K562 (cell line): Measurements from ENCODE around the gene PYGO2. TPM values are rescaled to one million over a fixed set of nuclear protein-coding genes. Genes with fewer than 3 reads are reported as not detected.

ENCODE experiments used
- BCLAF1 ChIP-seq, 2 experiments: fragments of 450-650 bp in 1 of 2; IDR thresholded peaks; 2 replicates each; pipeline ENCODE4 v1.6.1; 2011 to 2017; ENCODE audit warnings: low read depth in 2 of 2, antibody characterized with exemption in 1 of 2, borderline replicate concordance in 1 of 2, low read length in 1 of 2, mild to moderate bottlenecking in 1 of 2, mixed read lengths in 1 of 2; ENCODE audit not compliant: control insufficient read depth in 1 of 2
- CCNT2 ChIP-seq: IDR thresholded peaks from 2 replicates; pipeline ENCODE4 v1.6.1; 2011; ENCODE audit warnings: borderline replicate concordance, low read depth, mild to moderate bottlenecking, moderate library complexity, mixed read lengths, low read length; ENCODE audit not compliant: insufficient read length; ENCODE audit errors: extremely low read depth
- CHD2 ChIP-seq: IDR thresholded peaks from 2 replicates; pipeline ENCODE4 v1.6.1; 2011; ENCODE audit warnings: low read depth, low read length
- CREM ChIP-seq: IDR thresholded peaks from 2 replicates; pipeline ENCODE4 v1.6.1; 2014; ENCODE audit warnings: antibody characterized with exemption, low read depth
- MLLT1 ChIP-seq, 2 experiments: fragments of 450-650 bp; IDR thresholded peaks; 2 replicates each; pipeline ENCODE4 v1.6.1; 2016
- NCOR1 ChIP-seq: fragments of 450-650 bp; IDR thresholded peaks from 2 replicates; pipeline ENCODE4 v1.6.1; 2016; ENCODE audit warnings: mild to moderate bottlenecking, moderate library complexity
- PKNOX1 ChIP-seq: fragments of 450-650 bp; IDR thresholded peaks from 2 replicates; pipeline ENCODE4 v1.6.1; 2016
- POLR2B ChIP-seq: fragments of 450-650 bp; IDR thresholded peaks from 2 replicates; pipeline ENCODE4 v1.6.1; 2018; ENCODE audit warnings: low read depth; ENCODE audit not compliant: partially characterized antibody
- POLR2H ChIP-seq: IDR thresholded peaks from 2 replicates; pipeline ENCODE4 v1.6.1; 2016; ENCODE audit warnings: missing genetic modification characterization, low read depth, mild to moderate bottlenecking, control low read depth, missing compliant biosample characterization, moderate library complexity
- PPARD ChIP-seq: fragments of 250-450 bp; sonication (Bioruptor Pico); IDR thresholded peaks from 2 replicates; pipeline ENCODE4 v1.8.0; 2022; ENCODE audit warnings: inconsistent platforms, mild to moderate bottlenecking, moderate library complexity
- RBBP5 ChIP-seq: fragments of 200-600 bp; sonication (generic); IDR thresholded peaks from 2 replicates; pipeline ENCODE4 v1.6.1; 2012; ENCODE audit warnings: borderline replicate concordance, mild to moderate bottlenecking, low read length, control low read depth, inconsistent platforms; ENCODE audit not compliant: insufficient read depth, poor library complexity, severe bottlenecking
- ZBTB7A ChIP-seq: IDR thresholded peaks from 2 replicates; pipeline ENCODE4 v1.6.1; 2011; ENCODE audit warnings: low read depth, mild to moderate bottlenecking, low read length, moderate library complexity, borderline replicate concordance; ENCODE audit not compliant: control insufficient read depth
- ZNF740 ChIP-seq, 3 experiments: fragments of 200-800 bp in 1 of 3; sonication (Bioruptor generic) in 1 of 3; sonication (generic) in 1 of 3; formaldehyde crosslinking in 1 of 3; IDR thresholded peaks; 2 replicates each; pipeline versions ENCODE4 v1.6.1 to v1.8.0; 2016 to 2022; ENCODE audit warnings: mild to moderate bottlenecking in 2 of 3, missing compliant biosample characterization in 2 of 3, missing genetic modification characterization in 2 of 3, missing genetic modification reagents in 1 of 3
- polyA plus RNA-seq, 8 experiments: library from polyadenylated mRNA; depleted of rRNA in 4 of 8; stranded (reverse) in 5 of 8; unstranded in 3 of 8; fragments of >200 nt; fragmentation: Nextera tagmentation in 2 of 8; fragmentation: Illumina TruSeq in 1 of 8; extraction: Ambion mirVana in 2 of 8; extraction: Trizol in 1 of 8; gene quantifications; 2 replicates each; pipeline versions ENCODE4 v1.2.1 to v1.2.3, GENCODE V29; 2011 to 2014; ENCODE audit warnings: inconsistent platforms in 1 of 8, missing spikeins in 1 of 8
- total RNA-seq, 7 experiments: library from RNA; depleted of rRNA in 6 of 7; stranded (reverse); fragments of >200 nt in 6 of 7; fragmentation: Illumina TruSeq in 2 of 7; extraction: Trizol in 2 of 7; gene quantifications; 2 replicates each; pipeline versions ENCODE4 v1.2.1 to v1.2.3, GENCODE V29; 2011 to 2021; ENCODE audit warnings: low replicate concordance in 1 of 7
- TF ChIP-seq, protein P1 (sequence below): fragments of 250-450 bp; sonication (Bioruptor Pico); IDR thresholded peaks from 2 replicates; pipeline ENCODE4 v1.9.0; 2021; ENCODE audit warnings: mild to moderate bottlenecking
- TF ChIP-seq, protein P2 (sequence below): sonication (generic); formaldehyde crosslinking; IDR thresholded peaks from 2 replicates; pipeline ENCODE4 v1.8.0; 2022; ENCODE audit warnings: mild to moderate bottlenecking, missing genetic modification reagents
- TF ChIP-seq, protein P3 (sequence below): fragments of 450-650 bp; IDR thresholded peaks from 2 replicates; pipeline ENCODE4 v1.6.1; 2017; ENCODE audit warnings: mild to moderate bottlenecking, moderate library complexity

The PYGO2 gene
- total and polyA plus RNA-seq, 9 of the 15 experiments (the other 6 are each of a cell fraction or from before 2014, with no cell fraction given), result 8.3 to 36.2 (median 18.2) TPM

GRCh38 chr1:154962156-154962749 lies 671 bp upstream of the PYGO2 start (continued):
- TF ChIP-seq MLLT1 (IDR thresholded peaks at IDR 0.05) (no peak), CHD2 (peak; percentile 70), POLR2H (tag) (no peak), BCLAF1 (IDR thresholded peaks at IDR 0.05; ENCODE audit: borderline replicate concordance in 1 of 2, control insufficient read depth in 1 of 2, low read depth in 2 of 2, low read length in 1 of 2) (0 out of 4 replicates have a peak, but pooled peaks of 1 of the 2 experiments have one; percentile 32), PPARD (CRISPR knock-in tag) (no peak), POLR2B (peak; percentile 14), PKNOX1 (peak; percentile 48), ZBTB7A (peak; percentile 58; the same call in 1 of the 2 replicates), ZNF740 (CRISPR knock-in tag; IDR thresholded peaks at IDR 0.05) (peak; percentile 50; the same call in 1 of the 2 replicates), ZNF740 (tag; IDR thresholded peaks at IDR 0.05) (peak in 1 of 2 experiments; percentile 54; a peak in 2 of 4 replicates), RBBP5 (no peak), CCNT2 (no peak), CREM (no peak), NCOR1 (no peak)
- TF ChIP-seq, protein P1, sequence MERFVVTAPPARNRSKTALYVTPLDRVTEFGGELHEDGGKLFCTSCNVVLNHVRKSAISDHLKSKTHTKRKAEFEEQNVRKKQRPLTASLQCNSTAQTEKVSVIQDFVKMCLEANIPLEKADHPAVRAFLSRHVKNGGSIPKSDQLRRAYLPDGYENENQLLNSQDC, result 0 out of 2 replicates have a peak, but pooled peaks have one; percentile 49
- TF ChIP-seq, protein P2, sequence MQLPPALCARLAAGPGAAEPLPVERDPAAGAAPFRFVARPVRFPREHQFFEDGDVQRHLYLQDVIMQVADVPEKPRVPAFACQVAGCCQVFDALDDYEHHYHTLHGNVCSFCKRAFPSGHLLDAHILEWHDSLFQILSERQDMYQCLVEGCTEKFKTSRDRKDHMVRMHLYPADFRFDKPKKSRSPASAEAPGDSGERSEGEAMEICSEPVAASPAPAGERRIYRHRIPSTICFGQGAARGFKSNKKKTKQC, result peak; percentile 11; the same call in 1 of the 2 replicates
- TF ChIP-seq, protein P3, sequence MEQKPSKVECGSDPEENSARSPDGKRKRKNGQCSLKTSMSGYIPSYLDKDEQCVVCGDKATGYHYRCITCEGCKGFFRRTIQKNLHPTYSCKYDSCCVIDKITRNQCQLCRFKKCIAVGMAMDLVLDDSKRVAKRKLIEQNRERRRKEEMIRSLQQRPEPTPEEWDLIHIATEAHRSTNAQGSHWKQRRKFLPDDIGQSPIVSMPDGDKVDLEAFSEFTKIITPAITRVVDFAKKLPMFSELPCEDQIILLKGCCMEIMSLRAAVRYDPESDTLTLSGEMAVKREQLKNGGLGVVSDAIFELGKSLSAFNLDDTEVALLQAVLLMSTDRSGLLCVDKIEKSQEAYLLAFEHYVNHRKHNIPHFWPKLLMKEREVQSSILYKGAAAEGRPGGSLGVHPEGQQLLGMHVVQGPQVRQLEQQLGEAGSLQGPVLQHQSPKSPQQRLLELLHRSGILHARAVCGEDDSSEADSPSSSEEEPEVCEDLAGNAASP, result no peak
